Osteoblast (primary cell): Measurements from ENCODE around the gene PNMA8A. TPM values are rescaled to one million over a fixed set of nuclear protein-coding genes. Genes with fewer than 3 reads are reported as not detected.

Experiments
- DNase-seq: peaks from one replicate; pipeline ENCODE4 v3.0.0; 2011; ENCODE audit warnings: low spot score, mixed read lengths; ENCODE audit not compliant: insufficient read length; ENCODE audit errors: missing footprints
- H2AFZ ChIP-seq: 2 replicates; pipeline ENCODE4 v1.6.0; 2011; ENCODE audit warnings: mild to moderate bottlenecking, low read length
- H3K27ac ChIP-seq: 2 replicates; pipeline ENCODE4 v1.5.1; 2011; ENCODE audit warnings: mild to moderate bottlenecking, low read depth, low read length, moderate library complexity
- H3K27me3 ChIP-seq: 2 replicates; pipeline ENCODE4 v1.6.0; 2012; ENCODE audit warnings: mild to moderate bottlenecking, control low read depth, inconsistent platforms, low read length, moderate library complexity; ENCODE audit not compliant: insufficient read depth
- H3K36me3 ChIP-seq: 2 replicates; pipeline ENCODE4 v1.5.1; 2011; ENCODE audit warnings: mild to moderate bottlenecking, low read length, control low read depth, moderate library complexity; ENCODE audit not compliant: insufficient read depth
- H3K4me1 ChIP-seq: 2 replicates; pipeline ENCODE4 v1.5.1; 2011; ENCODE audit warnings: mild to moderate bottlenecking, low read length, control low read depth, moderate library complexity; ENCODE audit not compliant: insufficient read depth
- H3K4me2 ChIP-seq: 2 replicates; pipeline ENCODE4 v1.6.0; 2011; ENCODE audit warnings: mild to moderate bottlenecking, low read length; ENCODE audit not compliant: insufficient read depth
- H3K4me3 ChIP-seq: fragments of 200-600 bp; sonication (generic); 3 replicates; pipeline ENCODE4 v1.5.1; 2012; ENCODE audit warnings: mild to moderate bottlenecking, low read length, inconsistent platforms; ENCODE audit not compliant: insufficient read depth
- H3K79me2 ChIP-seq: 2 replicates; pipeline ENCODE4 v1.6.0; 2012; ENCODE audit warnings: mild to moderate bottlenecking, low read length, control low read depth, inconsistent platforms; ENCODE audit not compliant: insufficient read depth
- H3K9me3 ChIP-seq: 2 replicates; pipeline ENCODE4 v1.5.1; 2011; ENCODE audit warnings: low read depth, low read length, control low read depth
- H4K20me1 ChIP-seq: 2 replicates; pipeline ENCODE4 v1.6.0; 2012; ENCODE audit warnings: mild to moderate bottlenecking, low read length, control low read depth; ENCODE audit not compliant: insufficient read depth
- CTCF ChIP-seq: IDR thresholded peaks from 2 replicates; pipeline ENCODE4 v1.5.1; 2011; ENCODE audit warnings: mild to moderate bottlenecking, low read depth, low read length, moderate library complexity; ENCODE audit errors: extremely low read depth
- total RNA-seq: library from RNA; depleted of rRNA; stranded (reverse); fragments of >200 nt; gene quantifications from 2 replicates; pipeline ENCODE4 v1.2.3, GENCODE V29; 2012

PNMA8A gene
- total RNA-seq = 2.1 and 2.2 TPM in 2 replicates

DNA sequence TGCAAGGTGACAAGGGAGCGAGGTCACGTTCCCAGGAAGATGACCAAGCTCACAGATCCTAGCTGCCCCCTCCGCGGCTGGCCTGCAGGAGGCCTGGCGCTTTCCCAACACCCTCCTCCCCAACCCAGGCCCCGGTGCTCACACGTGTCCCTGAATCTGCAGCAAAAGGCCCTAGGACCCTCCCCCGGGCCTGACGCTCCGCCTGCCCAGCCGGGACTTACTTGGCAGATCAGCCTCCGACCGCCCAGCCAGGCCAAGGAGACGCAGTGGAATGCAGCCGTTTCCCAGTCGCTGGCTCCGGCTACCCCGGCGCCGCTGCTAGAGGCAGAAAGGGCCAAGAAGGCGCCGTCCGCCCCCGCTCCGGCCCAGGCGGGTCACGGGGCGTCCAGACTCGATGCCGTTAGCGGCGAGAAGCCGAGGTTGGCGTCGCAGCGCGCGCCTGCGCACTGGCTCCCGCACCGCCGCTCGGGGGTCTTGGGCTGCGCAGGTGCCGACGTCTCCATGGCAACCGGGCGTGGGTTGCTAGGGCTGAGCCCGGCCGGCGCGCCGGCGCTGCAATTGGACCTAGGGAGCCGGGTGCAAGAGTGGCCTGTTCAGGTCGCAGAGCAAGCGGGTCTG, at the start of gene PNMA8A:
Gene PNMA8A, minus strand, starts transcription at position 448 of the 618 bp plus-strand sequence. CDS start 528 bp downstream, outside the sequence.
- Histone ChIP-seq H3K79me2 (no peaks in the 10 kb centered on the region), H3K27me3 (no peaks in the 10 kb centered on the region), H3K36me3 (no peaks in the 10 kb centered on the region), H3K4me1 (peaks cover 41% of the 10 kb centered on the region), H3K27ac (no peak within 1 kb of the TSS), H4K20me1 (no peaks in the 10 kb centered on the region), H2AFZ (peak within 1 kb of the TSS; percentile 88), H3K9me3 (no peaks in the 10 kb centered on the region), H3K4me3 (peak within 1 kb of the TSS; percentile 65), H3K4me2 (peak within 1 kb of the TSS; percentile 80)
- peak; percentile 94 for DNase-seq
- TF ChIP-seq CTCF = peak; percentile 19

DNA sequence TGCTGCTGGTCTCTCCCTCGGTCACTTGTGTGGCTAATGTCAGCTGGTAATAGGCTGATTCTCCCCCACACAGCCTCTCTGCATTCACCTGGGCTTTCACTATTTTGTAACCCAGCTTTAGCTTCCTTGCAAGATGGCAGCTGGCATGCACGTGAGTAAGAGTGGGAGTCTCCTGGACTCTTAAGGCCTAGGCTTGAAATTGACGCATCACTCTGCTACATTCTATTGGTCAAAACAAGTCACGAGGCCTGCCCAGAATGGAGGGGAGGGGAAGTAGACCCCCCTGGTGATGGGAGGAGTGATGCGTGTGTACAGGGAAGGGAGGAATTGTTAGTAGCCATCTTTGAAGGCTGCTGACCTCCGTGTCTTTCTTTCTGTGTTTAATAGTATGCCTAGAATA, 49.3 kb upstream of the PNMA8A start:
- no peak for TF ChIP-seq CTCF
- Histone ChIP-seq H3K9me3 (no peaks in the 10 kb centered on the region), H3K4me1 (no peaks in the 10 kb centered on the region), H3K79me2 (no peaks in the 10 kb centered on the region), H3K27ac (no peak overlapping the region), H3K27me3 (no peaks in the 10 kb centered on the region), H4K20me1 (no peaks in the 10 kb centered on the region), H3K4me3 (no peak overlapping the region), H2AFZ (no peak overlapping the region), H3K4me2 (no peak overlapping the region), H3K36me3 (no peaks in the 10 kb centered on the region)
- no peak for DNase-seq

DNA sequence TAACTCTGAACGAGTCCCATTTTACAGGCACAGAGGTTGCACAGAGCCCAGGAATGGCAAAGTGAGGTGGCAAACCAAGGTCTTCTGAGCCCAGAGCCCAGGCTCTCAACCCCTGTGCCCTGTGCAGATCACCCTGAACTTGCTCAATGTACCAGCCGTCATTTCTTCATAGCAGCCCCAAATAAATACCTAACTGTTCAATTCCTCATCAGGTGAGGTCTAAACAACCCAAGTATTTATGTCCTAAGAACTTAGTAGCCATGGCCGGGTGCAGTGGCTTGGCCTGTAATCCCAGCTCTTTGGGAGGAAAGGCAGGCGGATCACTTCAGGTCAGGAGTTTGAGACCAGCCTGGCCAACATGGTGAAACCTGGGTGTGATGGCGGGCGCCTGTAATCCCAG, 46.1 kb upstream of the PNMA8A start:
- no peak for TF ChIP-seq CTCF
- H3K4me3 ChIP-seq = no peak overlapping the region
- no peaks in the 10 kb centered on the region for H3K4me1 ChIP-seq
- peak; percentile 73 for DNase-seq
- H3K79me2 ChIP-seq = no peaks in the 10 kb centered on the region
- H3K27ac ChIP-seq = no peak overlapping the region
- no peaks in the 10 kb centered on the region for H3K27me3 ChIP-seq
- H3K4me2 ChIP-seq = no peak overlapping the region
- no peaks in the 10 kb centered on the region for H4K20me1 ChIP-seq
- no peaks in the 10 kb centered on the region for H3K36me3 ChIP-seq
- no peaks in the 10 kb centered on the region for H3K9me3 ChIP-seq
- no peak overlapping the region for H2AFZ ChIP-seq

GRCh38 chr19:46515879-46516350, 44.6 kb upstream of the PNMA8A start:
- H3K79me2 ChIP-seq = no peaks in the 10 kb centered on the region
- peak; percentile 76 for TF ChIP-seq CTCF
- no peak overlapping the region for H3K27ac ChIP-seq
- H3K27me3 ChIP-seq = no peaks in the 10 kb centered on the region
- no peak overlapping the region for H2AFZ ChIP-seq
- no peaks in the 10 kb centered on the region for H3K36me3 ChIP-seq
- no peak overlapping the region for H3K4me2 ChIP-seq
- no peak overlapping the region for H3K4me3 ChIP-seq
- no peaks in the 10 kb centered on the region for H3K4me1 ChIP-seq
- DNase-seq = peak; percentile 92
- H3K9me3 ChIP-seq = peaks cover 8% of the 10 kb centered on the region
- H4K20me1 ChIP-seq = no peaks in the 10 kb centered on the region
